ENCODE measurements around the gene CYFIP1.

DNA sequence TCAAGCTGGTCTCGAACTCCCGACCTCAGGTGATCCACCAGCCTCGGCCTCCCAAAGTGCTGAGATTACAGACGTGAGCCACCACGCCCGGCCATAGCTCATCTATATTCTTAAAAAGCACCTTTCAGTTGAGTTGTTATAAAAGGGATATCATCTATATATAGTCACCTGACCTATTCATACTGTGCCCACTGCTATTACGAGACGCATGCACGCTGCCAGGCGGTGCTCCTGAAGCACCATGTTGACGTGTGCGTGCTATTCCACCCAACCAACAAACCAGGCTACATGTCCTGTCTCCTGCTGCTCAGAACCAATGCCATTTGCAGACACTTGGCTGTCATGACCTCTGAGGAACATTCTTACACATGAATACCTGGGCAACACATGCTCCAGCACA, 17.6 kb downstream of the CYFIP1 start:
- TF ChIP-seq, protein P1, sequence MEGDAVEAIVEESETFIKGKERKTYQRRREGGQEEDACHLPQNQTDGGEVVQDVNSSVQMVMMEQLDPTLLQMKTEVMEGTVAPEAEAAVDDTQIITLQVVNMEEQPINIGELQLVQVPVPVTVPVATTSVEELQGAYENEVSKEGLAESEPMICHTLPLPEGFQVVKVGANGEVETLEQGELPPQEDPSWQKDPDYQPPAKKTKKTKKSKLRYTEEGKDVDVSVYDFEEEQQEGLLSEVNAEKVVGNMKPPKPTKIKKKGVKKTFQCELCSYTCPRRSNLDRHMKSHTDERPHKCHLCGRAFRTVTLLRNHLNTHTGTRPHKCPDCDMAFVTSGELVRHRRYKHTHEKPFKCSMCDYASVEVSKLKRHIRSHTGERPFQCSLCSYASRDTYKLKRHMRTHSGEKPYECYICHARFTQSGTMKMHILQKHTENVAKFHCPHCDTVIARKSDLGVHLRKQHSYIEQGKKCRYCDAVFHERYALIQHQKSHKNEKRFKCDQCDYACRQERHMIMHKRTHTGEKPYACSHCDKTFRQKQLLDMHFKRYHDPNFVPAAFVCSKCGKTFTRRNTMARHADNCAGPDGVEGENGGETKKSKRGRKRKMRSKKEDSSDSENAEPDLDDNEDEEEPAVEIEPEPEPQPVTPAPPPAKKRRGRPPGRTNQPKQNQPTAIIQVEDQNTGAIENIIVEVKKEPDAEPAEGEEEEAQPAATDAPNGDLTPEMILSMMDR (IDR thresholded peaks at IDR 0.05; ENCODE audit: low read depth, low read length): no peak
- no peak for TF ChIP-seq MAX (IDR thresholded peaks at IDR 0.05; ENCODE audit: low read depth, low read length)
- TF ChIP-seq POLR2A (IDR thresholded peaks at IDR 0.05; ENCODE audit: extremely low read depth, insufficient read length): no peak

All from NB4 (cell line).